PC-3 (cell line): ENCODE measurements around the gene OR10AD1.

Source experiments
- EZH2phosphoT487 ChIP-seq: fragments of 300-600 bp; sonication (generic); IDR thresholded peaks from 2 replicates; pipeline ENCODE4 v1.6.1; 2018; ENCODE audit warnings: mild to moderate bottlenecking, antibody characterized with exemption, low read length, borderline replicate concordance
- TF ChIP-seq, protein P1 (sequence below): fragments of 300-600 bp; sonication (generic); conservative IDR thresholded peaks from 2 replicates; pipeline ENCODE4 v1.5.1; 2017; ENCODE audit warnings: antibody characterized with exemption, low read depth, mild to moderate bottlenecking, low read length

- no peak for TF ChIP-seq EZH2phosphoT487
- TF ChIP-seq, protein P1, sequence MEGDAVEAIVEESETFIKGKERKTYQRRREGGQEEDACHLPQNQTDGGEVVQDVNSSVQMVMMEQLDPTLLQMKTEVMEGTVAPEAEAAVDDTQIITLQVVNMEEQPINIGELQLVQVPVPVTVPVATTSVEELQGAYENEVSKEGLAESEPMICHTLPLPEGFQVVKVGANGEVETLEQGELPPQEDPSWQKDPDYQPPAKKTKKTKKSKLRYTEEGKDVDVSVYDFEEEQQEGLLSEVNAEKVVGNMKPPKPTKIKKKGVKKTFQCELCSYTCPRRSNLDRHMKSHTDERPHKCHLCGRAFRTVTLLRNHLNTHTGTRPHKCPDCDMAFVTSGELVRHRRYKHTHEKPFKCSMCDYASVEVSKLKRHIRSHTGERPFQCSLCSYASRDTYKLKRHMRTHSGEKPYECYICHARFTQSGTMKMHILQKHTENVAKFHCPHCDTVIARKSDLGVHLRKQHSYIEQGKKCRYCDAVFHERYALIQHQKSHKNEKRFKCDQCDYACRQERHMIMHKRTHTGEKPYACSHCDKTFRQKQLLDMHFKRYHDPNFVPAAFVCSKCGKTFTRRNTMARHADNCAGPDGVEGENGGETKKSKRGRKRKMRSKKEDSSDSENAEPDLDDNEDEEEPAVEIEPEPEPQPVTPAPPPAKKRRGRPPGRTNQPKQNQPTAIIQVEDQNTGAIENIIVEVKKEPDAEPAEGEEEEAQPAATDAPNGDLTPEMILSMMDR, result no peak
These were observed 18.6 kb downstream of the OR10AD1 start for GRCh38 chr12:48184549-48184922.
